Mesenchymal stem cell (in vitro differentiated cells and primary cell): Measurements from ENCODE around the gene MFSD8. TPM values are rescaled to one million over a fixed set of nuclear protein-coding genes. Genes with fewer than 3 reads are reported as not detected.

Experiments used
- DNase-seq: peaks from one replicate; pipeline ENCODE4 v3.0.0-alpha.2; 2013
- H2AFZ ChIP-seq: one replicate; pipeline ENCODE4 v1.6.1; 2013; ENCODE audit warnings: low read depth, mild to moderate bottlenecking, control low read depth, inconsistent platforms, low read length, moderate library complexity
- H2AK5ac ChIP-seq: 2 replicates; pipeline ENCODE4 v1.6.1; 2013; ENCODE audit warnings: low read length, moderate library complexity, mild to moderate bottlenecking, inconsistent platforms; ENCODE audit not compliant: severe bottlenecking
- H2BK120ac ChIP-seq: one replicate; pipeline ENCODE4 v1.6.1; 2013; ENCODE audit warnings: low read depth, mild to moderate bottlenecking, inconsistent platforms, low read length, moderate library complexity
- H2BK12ac ChIP-seq, 2 experiments: one replicate each; pipeline ENCODE4 v1.6.1; 2013; ENCODE audit warnings: inconsistent platforms in 2 of 2, low read length in 2 of 2, mild to moderate bottlenecking in 2 of 2, moderate library complexity in 2 of 2, control low read depth in 1 of 2
- H2BK15ac ChIP-seq: one replicate; pipeline ENCODE4 v1.6.1; 2013; ENCODE audit warnings: mild to moderate bottlenecking, low read depth, inconsistent platforms; ENCODE audit not compliant: poor library complexity, severe bottlenecking
- H2BK5ac ChIP-seq: 2 replicates; pipeline ENCODE4 v1.6.1; 2013; ENCODE audit warnings: low read depth, mild to moderate bottlenecking, low read length, control low read depth, inconsistent platforms; ENCODE audit not compliant: poor library complexity, severe bottlenecking
- H3K14ac ChIP-seq, 2 experiments: one replicate each; pipeline ENCODE4 v1.6.1; 2013; ENCODE audit warnings: inconsistent platforms in 2 of 2, low read length in 2 of 2, control low read depth in 1 of 2, mild to moderate bottlenecking in 1 of 2, moderate library complexity in 1 of 2
- H3K18ac ChIP-seq, 2 experiments: one replicate each; pipeline ENCODE4 v1.6.1; 2013; ENCODE audit warnings: inconsistent platforms in 2 of 2, low read length in 2 of 2, control low read depth in 1 of 2, low read depth in 1 of 2, mild to moderate bottlenecking in 1 of 2
- H3K23ac ChIP-seq, 2 experiments: one replicate each; pipeline ENCODE4 v1.6.1; 2013; ENCODE audit warnings: inconsistent platforms in 2 of 2, low read length in 2 of 2, mild to moderate bottlenecking in 2 of 2, moderate library complexity in 2 of 2, control low read depth in 1 of 2
- H3K27ac ChIP-seq: 2 replicates; pipeline ENCODE4 v1.5.1; 2013; ENCODE audit warnings: mild to moderate bottlenecking, moderate library complexity, low read length, control low read depth, inconsistent platforms; ENCODE audit not compliant: poor library complexity, severe bottlenecking
- H3K27me3 ChIP-seq, 2 experiments: 2 replicates each; pipeline versions ENCODE4 v1.6.1 to v1.7.0; 2013; ENCODE audit warnings: low read length in 2 of 2, mild to moderate bottlenecking in 2 of 2, moderate library complexity in 2 of 2, control low read depth in 1 of 2, inconsistent platforms in 1 of 2; ENCODE audit not compliant: control insufficient read depth in 1 of 2, insufficient read depth in 1 of 2
- H3K36me3 ChIP-seq, 2 experiments: 2 replicates each; pipeline versions ENCODE4 v1.6.1 to v1.7.0; 2013; ENCODE audit warnings: low read length in 2 of 2, control low read depth in 1 of 2, inconsistent platforms in 1 of 2, low read depth in 1 of 2, mild to moderate bottlenecking in 1 of 2; ENCODE audit not compliant: insufficient read depth in 2 of 2, control insufficient read depth in 1 of 2
- H3K4ac ChIP-seq, 2 experiments: one replicate each; pipeline ENCODE4 v1.6.1; 2013; ENCODE audit warnings: inconsistent platforms in 2 of 2, low read length in 2 of 2, mild to moderate bottlenecking in 2 of 2, moderate library complexity in 2 of 2, control low read depth in 1 of 2, low read depth in 1 of 2
- H3K4me1 ChIP-seq: 2 replicates; pipeline ENCODE4 v1.6.1; 2013; ENCODE audit warnings: low read depth, low read length, control low read depth; ENCODE audit not compliant: control insufficient read depth, insufficient read depth
- H3K4me2 ChIP-seq: 2 replicates; pipeline ENCODE4 v1.6.1; 2013; ENCODE audit warnings: low read length, mild to moderate bottlenecking, inconsistent platforms; ENCODE audit not compliant: poor library complexity, severe bottlenecking
- H3K4me3 ChIP-seq, 2 experiments: 2 replicates each; pipeline versions ENCODE4 v1.5.1 to v1.7.0; 2013; ENCODE audit warnings: low read length in 2 of 2, mild to moderate bottlenecking in 2 of 2, control low read depth in 1 of 2, low read depth in 1 of 2; ENCODE audit not compliant: insufficient read depth in 1 of 2
- H3K79me1 ChIP-seq: replicated peaks from 2 replicates; pipeline ENCODE4 v1.6.1; 2013; ENCODE audit warnings: mild to moderate bottlenecking, control low read depth, low read length, inconsistent platforms; ENCODE audit not compliant: poor library complexity, severe bottlenecking
- H3K9ac ChIP-seq: 2 replicates; pipeline ENCODE4 v1.7.0; 2013; ENCODE audit warnings: mild to moderate bottlenecking, low read length, moderate library complexity
- H3K9me3 ChIP-seq: 2 replicates; pipeline ENCODE4 v1.7.0; 2013; ENCODE audit warnings: mild to moderate bottlenecking, low read length; ENCODE audit not compliant: control insufficient read depth
- H4K8ac ChIP-seq: one replicate; pipeline ENCODE4 v1.6.1; 2013; ENCODE audit warnings: inconsistent platforms, mild to moderate bottlenecking, low read length, moderate library complexity
- H4K91ac ChIP-seq: one replicate; pipeline ENCODE4 v1.6.1; 2013; ENCODE audit warnings: mild to moderate bottlenecking, low read length, inconsistent platforms
- WGBS: methylation state at CpG from one replicate; pipeline ENCODE4 v1.1.7; 2013; ENCODE audit warnings: mixed read lengths; 5-methylcytosine and 5-hydroxymethylcytosine counted together
- small RNA-seq: library from polyadenylated mRNA; stranded (forward); fragments of <200 nt; extraction: miRNeasy Mini kit (QIAGEN cat#:217004); gene quantifications from one replicate; pipeline ENCODE3, GENCODE V24; 2013; ENCODE audit warnings: low read depth

MFSD8 gene

GRCh38 chr4:127868196-127868595 lies 96.8 kb downstream of the MFSD8 start:
- H2AK5ac ChIP-seq, result no peak overlapping the region
- no peak overlapping the region for H2BK12ac ChIP-seq
- no peak overlapping the region for H3K4ac ChIP-seq
- no peak overlapping the region for H3K27ac ChIP-seq
- H3K14ac ChIP-seq, result no peak overlapping the region
- no peak overlapping the region for H4K8ac ChIP-seq
- H2BK5ac ChIP-seq, result no peak overlapping the region
- H3K36me3 ChIP-seq, result no peaks in the 10 kb centered on the region
- H4K91ac ChIP-seq, result no peak overlapping the region
- peaks cover 8% of the 10 kb centered on the region for H3K79me1 ChIP-seq
- no peak overlapping the region for H3K9ac ChIP-seq
- no peaks in the 10 kb centered on the region for H3K4me1 ChIP-seq
- peak; percentile 73 for DNase-seq
- H3K23ac ChIP-seq, result no peak overlapping the region
- H2AFZ ChIP-seq, result no peak overlapping the region
- no peak overlapping the region for H2BK15ac ChIP-seq
- no peaks in the 10 kb centered on the region for H3K9me3 ChIP-seq
- no peak overlapping the region for H3K18ac ChIP-seq
- no peaks in the 10 kb centered on the region for H3K27me3 ChIP-seq
- H2BK120ac ChIP-seq, result no peak overlapping the region
- H3K4me3 ChIP-seq, result no peak overlapping the region
- no CpG with 5 or more reads among the region's 2 CpGs for WGBS
- no peak overlapping the region for H3K4me2 ChIP-seq

Small RNA genes lying within 50 kb of the gene (small RNA-seq; reads per million reads assigned to genes)
- not detected for gene RNU6-583P
